SIG-M5 treated with dmso at 0.1 percent for 504 hours (cell line): ENCODE measurements around the gene GRB7.
"Not testable (repeated sequence)": the region's sequence is repeated elsewhere in the genome, so short reads cannot be mapped to it uniquely, and the experiment has no call there.

Experiments used
- DNase-seq: peaks from one replicate; lab custom pipeline; 2025; ENCODE audit not compliant: unreplicated experiment; lab: John Stamatoyannopoulos, UW

The GRB7 gene

GRCh38 chr17:39737760-39738567 is at the start of gene GRB7:
Gene GRB7, plus strand, starts transcription at chr17:39737938. Its CDS starts 4,364 bp downstream, at chr17:39742302.
- DNase-seq = no peak

GRCh38 chr17:39688475-39688835 is 49.3 kb upstream of the GRB7 start:
- DNase-seq = no peak

- no peak for DNase-seq
These were observed 48.8 kb upstream of the GRB7 start for GRCh38 chr17:39688945-39689344.

- no peak for DNase-seq
These were observed 43.1 kb upstream of the GRB7 start for GRCh38 chr17:39694593-39694992.

- no peak for DNase-seq
These were observed 42.7 kb upstream of the GRB7 start for GRCh38 chr17:39695089-39695474.

DNA sequence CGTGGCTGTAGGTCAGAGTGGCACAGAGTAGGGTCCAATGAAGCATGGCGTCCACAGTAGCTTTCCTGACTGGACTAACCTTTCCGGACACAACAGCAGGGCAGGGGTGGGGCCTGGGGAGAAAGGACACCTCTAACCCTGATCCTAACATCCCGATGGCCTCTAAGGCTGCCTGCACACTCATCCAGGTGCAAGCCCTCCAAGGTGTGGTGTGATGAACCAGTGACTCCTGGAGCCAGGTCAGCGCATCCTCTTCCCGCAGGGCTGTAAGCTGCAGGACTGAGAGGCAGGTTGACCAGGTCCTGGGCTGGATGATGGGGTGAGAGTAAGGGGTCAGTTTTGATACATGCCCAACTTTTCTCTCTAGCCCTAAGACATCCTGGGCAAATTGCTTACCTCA is 41.0 kb upstream of the GRB7 start:
- no peak for DNase-seq

- DNase-seq = no peak
These were observed 39.8 kb upstream of the GRB7 start for GRCh38 chr17:39697961-39698360.

GRCh38 chr17:39699157-39699817 is 38.5 kb upstream of the GRB7 start:
- DNase-seq = not testable (repeated sequence)

DNA sequence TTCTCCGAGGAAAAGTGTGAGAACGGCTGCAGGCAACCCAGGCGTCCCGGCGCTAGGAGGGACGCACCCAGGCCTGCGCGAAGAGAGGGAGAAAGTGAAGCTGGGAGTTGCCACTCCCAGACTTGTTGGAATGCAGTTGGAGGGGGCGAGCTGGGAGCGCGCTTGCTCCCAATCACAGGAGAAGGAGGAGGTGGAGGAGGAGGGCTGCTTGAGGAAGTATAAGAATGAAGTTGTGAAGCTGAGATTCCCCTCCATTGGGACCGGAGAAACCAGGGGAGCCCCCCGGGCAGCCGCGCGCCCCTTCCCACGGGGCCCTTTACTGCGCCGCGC is 38.0 kb upstream of the GRB7 start, which contains the start of gene ERBB2:
Gene ERBB2, plus strand, starts transcription at position 247 of the 330 bp plus-strand sequence. CDS start 175 bp downstream, outside the sequence.
- DNase-seq = peak; percentile 3

DNA sequence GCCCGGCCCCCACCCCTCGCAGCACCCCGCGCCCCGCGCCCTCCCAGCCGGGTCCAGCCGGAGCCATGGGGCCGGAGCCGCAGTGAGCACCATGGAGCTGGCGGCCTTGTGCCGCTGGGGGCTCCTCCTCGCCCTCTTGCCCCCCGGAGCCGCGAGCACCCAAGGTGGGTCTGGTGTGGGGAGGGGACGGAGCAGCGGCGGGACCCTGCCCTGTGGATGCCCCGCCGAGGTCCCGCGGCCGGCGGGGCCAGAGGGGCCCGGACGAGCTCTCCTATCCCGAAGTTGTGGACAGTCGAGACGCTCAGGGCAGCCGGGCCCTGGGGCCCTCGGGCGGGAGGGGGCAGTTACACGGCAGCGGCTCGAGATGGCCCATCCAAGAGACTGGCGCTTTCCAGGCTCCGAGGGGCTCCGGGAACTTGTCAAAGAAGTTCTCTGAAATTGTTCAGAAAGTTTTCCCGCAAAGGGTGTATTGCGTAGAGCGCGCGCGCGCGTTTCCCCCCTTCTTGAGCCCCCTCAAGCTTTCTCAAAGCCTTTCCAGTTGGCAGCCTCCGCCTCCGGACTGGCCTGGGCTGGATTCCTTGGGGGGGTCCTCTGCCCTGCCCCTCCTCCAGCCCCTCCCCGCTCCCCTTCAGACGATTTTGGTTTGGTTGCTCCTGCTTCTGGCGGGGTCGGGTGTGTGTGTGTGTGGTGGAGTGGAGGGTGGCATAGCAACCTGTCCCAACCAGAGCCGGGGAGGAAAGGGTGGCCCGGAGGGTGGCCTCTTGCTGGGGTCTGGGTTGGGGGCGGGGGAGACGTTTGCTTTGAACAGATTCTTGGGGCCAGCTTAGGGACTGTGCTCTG is 37.4 kb upstream of the GRB7 start:
- DNase-seq = no peak

- DNase-seq = no peak
These were observed 36.5 kb upstream of the GRB7 start for GRCh38 chr17:39701012-39701783.

GRCh38 chr17:39701784-39702422 is 35.8 kb upstream of the GRB7 start:
- no peak for DNase-seq

DNA sequence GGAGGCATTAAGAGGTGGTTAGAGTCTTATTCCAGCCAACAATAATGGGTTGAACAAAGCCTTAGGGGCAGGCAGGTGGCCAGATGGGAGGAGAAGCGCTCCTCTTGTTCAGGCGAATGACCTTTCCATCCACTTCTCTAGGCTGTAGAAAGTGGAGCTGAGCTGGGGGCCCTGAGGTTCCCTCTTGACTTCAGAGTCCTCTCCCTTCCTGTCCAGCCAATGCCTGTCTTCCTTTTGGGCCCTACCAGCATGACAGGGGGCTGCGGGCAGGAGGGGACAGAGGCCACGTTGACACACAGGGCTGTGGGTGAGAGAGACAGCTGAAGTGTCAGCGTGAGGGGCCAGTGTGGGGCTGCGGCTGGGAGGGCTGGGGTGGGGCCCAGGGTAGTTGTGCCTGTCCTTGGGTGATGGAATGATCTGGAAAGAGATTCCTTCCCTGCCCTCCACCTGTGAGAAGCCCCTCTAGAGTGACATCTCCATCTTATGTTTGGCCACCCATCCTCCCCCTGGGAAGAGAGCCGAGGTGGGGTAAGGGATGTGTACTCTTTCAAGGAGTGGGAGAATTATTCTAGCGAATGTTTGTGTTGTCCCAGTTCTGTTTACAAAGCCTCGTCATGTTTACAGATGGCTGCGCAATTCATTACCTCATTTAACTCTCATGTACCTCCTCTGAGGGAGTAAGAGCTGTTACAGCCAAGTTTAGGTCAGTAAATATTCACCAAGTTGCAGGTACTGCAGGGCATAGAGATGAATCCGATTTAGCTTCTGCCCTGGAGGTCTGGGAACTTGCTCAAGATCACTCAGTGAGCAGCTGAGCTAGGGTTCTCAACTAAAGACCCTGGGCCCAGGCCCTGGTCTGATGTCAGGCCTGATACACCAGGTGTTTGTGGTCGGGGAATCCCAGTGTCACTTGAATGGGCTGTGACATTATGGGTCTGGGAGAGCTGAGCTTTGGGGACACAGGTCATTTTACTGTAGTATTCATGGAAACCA is 34.5 kb upstream of the GRB7 start:
- no peak for DNase-seq

- DNase-seq = no peak
These were observed 33.8 kb upstream of the GRB7 start for GRCh38 chr17:39703913-39704312.

DNA sequence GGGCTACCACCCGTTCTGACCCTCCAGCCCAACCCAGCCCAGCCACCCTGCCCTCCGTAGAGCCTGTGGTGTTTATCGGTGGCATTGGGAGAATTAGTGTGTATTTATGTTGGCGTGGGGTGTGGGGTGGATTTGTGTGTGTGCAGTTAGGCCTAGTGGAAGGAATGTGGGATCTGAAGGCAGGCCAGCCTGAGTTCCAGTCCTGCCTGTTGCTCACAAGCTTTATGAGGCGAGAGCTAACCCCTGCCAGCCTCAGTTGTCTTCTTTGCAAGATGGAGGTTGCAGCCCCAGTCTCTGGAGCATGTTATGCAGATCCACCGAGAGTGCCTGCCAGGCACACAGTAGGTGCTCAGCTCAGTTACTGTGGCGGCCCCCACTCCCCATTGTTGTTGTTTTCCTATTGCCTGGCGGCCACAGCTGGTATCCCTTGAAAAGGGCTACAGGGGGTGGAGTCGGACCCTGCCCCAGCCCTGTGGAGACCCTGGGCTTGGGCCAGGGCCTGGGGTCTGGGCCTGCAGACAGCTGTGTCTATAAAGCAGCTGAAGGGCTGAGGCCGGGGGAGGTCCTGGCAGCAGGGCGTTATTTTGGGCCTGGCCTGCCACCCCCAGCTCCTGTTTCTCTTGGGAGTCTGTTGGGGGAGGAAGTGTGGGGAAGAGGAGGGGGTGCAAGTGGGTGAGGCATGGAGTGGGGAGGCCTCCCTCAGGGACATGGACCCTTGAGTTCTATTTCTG is 32.8 kb upstream of the GRB7 start:
- no peak for DNase-seq

- DNase-seq = peak; percentile 28
These were observed 31.9 kb upstream of the GRB7 start for GRCh38 chr17:39705786-39706348.

GRCh38 chr17:39706383-39706782 is 31.4 kb upstream of the GRB7 start:
- DNase-seq = no peak

- DNase-seq = no peak
These were observed 30.8 kb upstream of the GRB7 start for GRCh38 chr17:39706921-39707337.
